GM12878 (cell line): ENCODE measurements around the gene PRTFDC1. TPM values are rescaled to one million over a fixed set of nuclear protein-coding genes. Genes with fewer than 3 reads are reported as not detected.

Experiments used
- ATAC-seq: fragments of 200-7000 bp; cut with Tn5 transposase; 3 replicates; pipeline ENCODE4 v1.9.1; 2020; ENCODE audit warnings: mild to moderate bottlenecking, moderate library complexity
- BruUV-seq: library from RNA; stranded (reverse); fragments of 400-500 nt; replicated peaks from 2 replicates; lab custom pipeline; 2021; lab: Mats Ljungman, UMichigan
- CTCF ChIA-PET: fragments of 300-600 bp; sonication (Branson Sonifier 250); formaldehyde crosslinking; extraction: SDS; loops from one replicate; lab custom pipeline; 2021; ENCODE audit warnings: inconsistent platforms; lab: Yijun Ruan, JAX
- POLR2A ChIA-PET: fragments of 350-600 bp; formaldehyde crosslinking; extraction: SDS; loops from one replicate; lab custom pipeline; 2021; ENCODE audit warnings: inconsistent platforms; lab: Charles Lee
- RAD21 ChIA-PET: fragments of 300-600 bp; sonication (Branson Sonifier 250); formaldehyde crosslinking; loops from one replicate; lab custom pipeline; 2023; ENCODE audit warnings: antibody characterized with exemption; ENCODE audit not compliant: unreplicated experiment; lab: Charles Lee
- SMC1A ChIA-PET: fragments of 300-600 bp; sonication (Branson Sonifier 250); formaldehyde crosslinking; loops from one replicate; lab custom pipeline; 2023; ENCODE audit not compliant: unreplicated experiment, uncharacterized antibody; lab: Charles Lee
- DNase-seq: peaks from one replicate; pipeline ENCODE4 v3.0.0-alpha.2; 2011; ENCODE audit warnings: low read depth, low spot score
- FAIRE-seq: peaks from 3 replicates; lab custom pipeline; 2011; peaks lifted over from hg19 to GRCh38; lab: Jason Lieb, UNC
- H2AFZ ChIP-seq: 2 replicates; pipeline ENCODE4 v1.6.0; 2011; ENCODE audit warnings: low read depth, low read length, control low read depth; ENCODE audit not compliant: control insufficient read depth
- H3K27ac ChIP-seq: 2 replicates; pipeline ENCODE4 v1.5.1; 2011; ENCODE audit warnings: control low read depth; ENCODE audit not compliant: control insufficient read depth, insufficient read depth
- H3K27me3 ChIP-seq, 2 experiments: replicated peaks in 1 of 2; 2 replicates each; pipeline versions ENCODE4 v1.6.0 to v1.6.1; 2011; ENCODE audit warnings: low read length in 1 of 2; ENCODE audit not compliant: control insufficient read depth in 2 of 2, insufficient read depth in 2 of 2
- H3K36me3 ChIP-seq, 2 experiments: 2 replicates each; pipeline ENCODE4 v1.5.1; 2011; ENCODE audit warnings: low read length in 1 of 2; ENCODE audit not compliant: control insufficient read depth in 2 of 2, insufficient read depth in 2 of 2
- H3K4me1 ChIP-seq: 2 replicates; pipeline ENCODE4 v1.6.1; 2011; ENCODE audit warnings: mild to moderate bottlenecking, low read length, moderate library complexity, mixed read lengths; ENCODE audit not compliant: control insufficient read depth, insufficient read depth
- H3K4me2 ChIP-seq: 2 replicates; pipeline ENCODE4 v1.6.0; 2011; ENCODE audit warnings: control low read depth; ENCODE audit not compliant: control insufficient read depth, insufficient read depth
- H3K4me3 ChIP-seq: fragments of 200-600 bp; sonication (generic); 2 replicates; pipeline ENCODE4 v1.5.1; 2016
- H3K79me2 ChIP-seq: 2 replicates; pipeline ENCODE4 v1.6.0; 2011; ENCODE audit warnings: low read length; ENCODE audit not compliant: control insufficient read depth, insufficient read depth
- H3K9ac ChIP-seq: 2 replicates; pipeline ENCODE4 v1.8.0; 2011; ENCODE audit warnings: low read length, control low read depth, mixed read lengths; ENCODE audit not compliant: control insufficient read depth, insufficient read depth
- H3K9me3 ChIP-seq: replicated peaks from 3 replicates; pipeline ENCODE4 v1.5.1; 2011; ENCODE audit warnings: mild to moderate bottlenecking, low read length; ENCODE audit not compliant: control insufficient read depth, insufficient read depth
- H4K20me1 ChIP-seq: 2 replicates; pipeline ENCODE4 v1.6.0; 2011; ENCODE audit not compliant: control insufficient read depth, insufficient read depth
- ASH2L ChIP-seq: fragments of 300-600, 200-600 bp; sonication (generic); IDR thresholded peaks from 2 replicates; pipeline ENCODE4 v1.6.1; 2017; ENCODE audit warnings: low read depth, mild to moderate bottlenecking, borderline replicate concordance
- BMI1 ChIP-seq: fragments of 450-650 bp; IDR thresholded peaks from 2 replicates; pipeline ENCODE4 v1.6.1; 2016; ENCODE audit warnings: mild to moderate bottlenecking, moderate library complexity, borderline replicate concordance
- E4F1 ChIP-seq: fragments of 450-650 bp; IDR thresholded peaks from 2 replicates; pipeline ENCODE4 v1.6.1; 2018; ENCODE audit warnings: borderline replicate concordance, mild to moderate bottlenecking; ENCODE audit not compliant: partially characterized antibody
- ESRRA ChIP-seq: IDR thresholded peaks from 2 replicates; pipeline ENCODE4 v1.6.1; 2012; ENCODE audit warnings: mild to moderate bottlenecking, low read length, improper control_type of control experiment
- HSF1 ChIP-seq: fragments of 150-350 bp; IDR thresholded peaks from 2 replicates; pipeline ENCODE4 v1.6.1; 2014; ENCODE audit warnings: mild to moderate bottlenecking, low read depth, low read length
- IKZF2 ChIP-seq, 2 experiments: fragments of 450-650 bp; IDR thresholded peaks; 2 replicates each; pipeline ENCODE4 v1.6.1; 2017; ENCODE audit warnings: mild to moderate bottlenecking in 2 of 2, moderate library complexity in 2 of 2
- MEF2B ChIP-seq: fragments of 450-650 bp; IDR thresholded peaks from 2 replicates; pipeline ENCODE4 v1.6.1; 2018; ENCODE audit warnings: mild to moderate bottlenecking, moderate library complexity; ENCODE audit not compliant: partially characterized antibody, poor library complexity, severe bottlenecking
- MTA2 ChIP-seq: fragments of 450-650 bp; IDR thresholded peaks from 2 replicates; pipeline ENCODE4 v1.6.1; 2016; ENCODE audit warnings: low read depth, mild to moderate bottlenecking, moderate library complexity
- RB1 ChIP-seq: fragments of 450-650 bp; formaldehyde crosslinking; IDR thresholded peaks from 2 replicates; pipeline ENCODE4 v1.6.1; 2017; ENCODE audit warnings: mild to moderate bottlenecking, borderline replicate concordance
- SMC3 ChIP-seq: IDR thresholded peaks from 2 replicates; pipeline ENCODE4 v1.6.1; 2011; ENCODE audit warnings: low read length, improper control_type of control experiment, borderline replicate concordance
- SREBF1 ChIP-seq: IDR thresholded peaks from 2 replicates; pipeline ENCODE4 v1.6.1; 2012; ENCODE audit warnings: mild to moderate bottlenecking, low read length
- ZNF592 ChIP-seq: fragments of 450-650 bp; IDR thresholded peaks from 2 replicates; pipeline ENCODE4 v1.6.1; 2017; ENCODE audit warnings: mild to moderate bottlenecking, moderate library complexity
- ZZZ3 ChIP-seq: IDR thresholded peaks from 2 replicates; pipeline ENCODE4 v1.6.1; 2011; ENCODE audit warnings: low read depth; ENCODE audit not compliant: control insufficient read depth, insufficient read length
- WGBS: methylation state at CpG from one replicate; pipeline ENCODE4 v1.1.6; 2016; ENCODE audit warnings: low lambda C conversion rate; ENCODE audit not compliant: insufficient replicate concordance, insufficient coverage; ENCODE audit errors: missing lambda C conversion rate; 5-methylcytosine and 5-hydroxymethylcytosine counted together
- in situ Hi-C: fragments of 300-500 bp; cut with MboI; formaldehyde crosslinking; loops from 9 replicates; pipeline ENCODE4 v1.14.3; 2018; ENCODE audit warnings: mixed read lengths
- intact Hi-C: fragments of 100-400 bp; cut with micrococcal nuclease; formaldehyde crosslinking; loops from one replicate; pipeline ENCODE4 v1.14.2; 2022; ENCODE audit not compliant: unreplicated experiment
- polyA plus RNA-seq, 11 experiments: library from polyadenylated mRNA; depleted of rRNA in 4 of 11; unstranded in 6 of 11; stranded (reverse) in 5 of 11; fragments of >200 nt; fragmentation: Nextera tagmentation in 4 of 11; fragmentation: Illumina TruSeq in 1 of 11; extraction: Ambion mirVana in 4 of 11; extraction: Trizol in 1 of 11; gene quantifications; 1 replicate in 1 of 11; 2 replicates in 10 of 11; pipeline versions ENCODE4 v1.2.1 to v1.2.3, GENCODE V29; 2011 to 2016; ENCODE audit warnings: inconsistent platforms in 2 of 11, missing spikeins in 2 of 11, low read depth in 1 of 11
- total RNA-seq, 4 experiments: library from RNA; depleted of rRNA in 3 of 4; stranded (reverse); fragments of >200 nt in 3 of 4; fragmentation: Illumina TruSeq in 1 of 4; extraction: Trizol in 1 of 4; gene quantifications; 2 replicates each; pipeline versions ENCODE4 v1.2.1 to v1.2.3, GENCODE V29; 2013 to 2021

Gene PRTFDC1
- total and polyA plus RNA-seq, 10 of the 15 experiments (the other 5 are each of a cell fraction or from before 2014, with no cell fraction given): 5.5 to 17.3 (median 11.3) TPM

GRCh38 chr10:24931236-24931635, 21.2 kb downstream of the PRTFDC1 start (continued):
- no peak for TF ChIP-seq ESRRA
- TF ChIP-seq, all 136 proteins: peak for 0

- H3K9ac ChIP-seq: no peak overlapping the region
- POLR2A ChIA-PET: interaction anchor here (0.6 to 9.1 kb wide), 25 partner anchors 9 to 283 kb away, joined by 3 to 103 read pairs (median 6); partner anchors contain the start of genes ARHGAP21, ENKUR, PRTFDC1 and THNSL1
- FAIRE-seq: no peak
- peak; percentile 15; the same call in 1 of the 2 replicates for TF ChIP-seq SMC3
- TF ChIP-seq MTA2: peak; percentile 82
- no peak for TF ChIP-seq RB1
- no peak for TF ChIP-seq ZNF592
- no peak for TF ChIP-seq ZZZ3
- TF ChIP-seq BMI1: no peak
- TF ChIP-seq E4F1: no peak
- peak in 1 of 2 experiments; percentile 79; a peak in 2 of 4 replicates for TF ChIP-seq IKZF2 (IDR thresholded peaks at IDR 0.05)
- TF ChIP-seq MEF2B: peak; percentile 91
- TF ChIP-seq SREBF1: no peak
- no peak for TF ChIP-seq HSF1
- TF ChIP-seq ASH2L: no peak
These were observed 22.0 kb downstream of the PRTFDC1 start for GRCh38 chr10:24930427-24930826.

More at GRCh38 chr10:24930427-24930826, 22.0 kb downstream of the PRTFDC1 start:
- DNase-seq: peak; percentile 78
- no peaks in the 10 kb centered on the region for H3K27me3 ChIP-seq
- H3K36me3 ChIP-seq: no peaks in the 10 kb centered on the region; a peak in 1 of 4 replicates
- no peaks in the 10 kb centered on the region; the same call in 2 of the 3 replicates for H3K9me3 ChIP-seq
- no peaks in the 10 kb centered on the region for H4K20me1 ChIP-seq
- intact Hi-C loops: loop anchor here (1.0 kb wide), 1 partner anchor 21 kb away; no protein-coding TSS in a partner anchor
- peaks cover 6% of the 10 kb centered on the region for H3K4me1 ChIP-seq
- in situ Hi-C loops: no loop called here
- peak; percentile 88 for ATAC-seq
- ChIA-PET CTCF (interaction anchor here (0.8 to 6.0 kb wide), 25 partner anchors 9 to 313 kb away, joined by 3 to 56 read pairs (median 6); partner anchors contain the start of gene PRTFDC1), SMC1A (interaction anchor here (0.9 to 11.7 kb wide), 34 partner anchors 9 to 313 kb away, joined by 3 to 338 read pairs (median 10); partner anchors contain the start of genes ARHGAP21, ENKUR, PRTFDC1 and THNSL1), RAD21 (interaction anchor here (0.9 to 11.4 kb wide), 28 partner anchors 10 to 314 kb away, joined by 3 to 274 read pairs (median 12); partner anchors contain the start of genes ARHGAP21, ENKUR, PRTFDC1 and THNSL1)
- H2AFZ ChIP-seq: no peak overlapping the region
- H3K79me2 ChIP-seq: no peaks in the 10 kb centered on the region
- no TSS peak for BruUV-seq
- H3K27ac ChIP-seq: no peak overlapping the region
- 0% methylated on average over 2 of the region's 2 CpGs for whole genome bisulfite sequencing
- H3K4me2 ChIP-seq: no peak overlapping the region
- H3K4me3 ChIP-seq: no peak overlapping the region
